Measurements from ENCODE around the gene ANKRD13D.
A peak's percentile ranks its signal among the peaks of the same experiment; 100 is the strongest.
"Not testable (repeated sequence)": the region's sequence is repeated elsewhere in the genome, so short reads cannot be mapped to it uniquely, and the experiment has no call there.

Gene ANKRD13D

DNA sequence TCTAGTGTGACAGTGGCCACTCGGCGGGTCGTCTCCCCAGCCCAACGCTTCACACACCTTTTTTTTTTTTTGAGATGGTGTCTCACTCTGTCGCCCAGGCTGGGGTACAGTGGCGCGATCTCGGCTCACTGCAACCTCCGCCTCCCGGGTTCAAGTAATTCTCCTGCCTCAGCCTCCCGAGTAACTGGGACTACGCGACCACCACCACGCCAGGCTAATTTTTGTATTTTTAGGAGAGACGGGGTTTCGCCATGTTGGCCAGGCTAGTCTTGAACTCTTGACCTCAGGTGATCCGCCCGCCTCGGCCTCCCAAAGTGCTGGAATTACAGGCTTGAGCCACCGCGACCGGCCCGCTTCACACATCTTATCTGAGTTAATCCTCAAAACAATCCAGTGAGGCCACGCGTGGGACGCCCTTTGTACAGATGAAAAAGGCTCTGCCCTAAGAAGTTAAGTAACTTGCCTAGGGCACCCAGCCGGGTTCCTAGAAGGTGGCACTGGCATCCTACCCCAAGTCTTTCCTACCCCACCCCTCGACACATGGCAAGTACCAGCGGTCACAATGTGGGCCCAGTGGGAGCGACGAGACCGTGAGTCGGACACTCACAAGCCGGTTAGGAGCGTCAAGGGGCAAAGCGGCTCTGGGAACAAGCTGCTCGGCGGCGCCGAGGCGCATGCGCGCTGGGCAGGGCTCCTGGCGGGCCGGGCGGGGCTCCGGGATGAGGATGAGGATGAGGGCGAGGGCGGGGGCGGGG lies 28.0 kb upstream of the ANKRD13D start:
- DNase-seq; in situ Hi-C loops (cut with MboI; ENCODE audit: low pct_unique_long_range_greater_than_20kb, low sequenced_read_pairs): not testable (repeated sequence)

DNA sequence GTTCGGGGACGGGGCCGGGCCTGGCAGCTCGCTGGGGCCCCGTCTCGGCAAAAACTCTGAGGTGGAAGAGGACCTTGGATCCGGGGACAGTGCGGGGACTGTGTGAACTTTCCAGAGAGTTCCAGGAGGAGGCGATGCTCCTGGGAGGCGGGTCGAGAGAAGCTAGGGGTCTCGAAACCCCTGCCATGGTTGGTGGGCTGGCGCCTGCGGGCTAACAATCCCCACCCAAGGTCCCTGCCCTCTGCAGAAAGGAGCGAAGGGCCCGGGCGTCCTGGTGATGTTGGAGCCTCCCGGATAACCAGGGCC lies 27.5 kb upstream of the ANKRD13D start:
- in situ Hi-C loops (cut with MboI; ENCODE audit: low pct_unique_long_range_greater_than_20kb, low sequenced_read_pairs) = no loop called here
- DNase-seq = no peak

DNA sequence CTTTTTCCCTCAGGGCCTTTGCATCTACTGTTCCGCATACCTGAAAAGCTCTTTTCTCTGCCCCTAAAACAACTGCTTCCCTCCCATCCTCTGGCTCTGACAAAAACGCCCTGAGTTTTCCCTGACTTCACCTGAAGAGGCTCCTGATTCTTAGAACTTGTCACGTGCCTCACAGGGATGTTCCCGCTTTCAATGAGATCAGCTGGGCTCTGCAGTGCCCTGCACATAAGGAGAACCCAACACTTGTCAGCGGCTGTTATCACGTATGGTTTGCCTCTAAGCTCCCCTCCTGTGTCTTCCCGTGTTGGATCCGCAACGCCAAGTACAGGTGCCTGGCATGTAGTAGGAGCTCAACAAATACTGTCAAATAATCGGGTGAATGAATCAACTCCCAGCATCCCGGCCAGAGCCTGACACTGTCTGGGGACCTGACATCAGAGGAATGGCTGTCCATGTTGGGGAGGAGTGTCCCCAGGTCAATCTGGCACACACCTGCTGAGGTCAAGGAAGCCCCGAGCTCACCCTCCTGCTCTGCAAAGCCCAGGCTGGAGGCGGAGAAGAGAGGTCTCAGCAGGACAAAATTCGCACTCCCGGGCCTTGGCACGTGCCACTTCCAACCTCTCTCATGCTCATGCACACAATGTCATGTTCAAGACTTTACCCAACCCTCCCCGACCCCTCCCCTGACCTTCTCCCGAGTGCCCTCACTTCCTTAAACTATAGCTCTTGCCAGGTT lies 27.0 kb upstream of the ANKRD13D start:
- no peak for DNase-seq
- in situ Hi-C loops (cut with MboI; ENCODE audit: low pct_unique_long_range_greater_than_20kb, low sequenced_read_pairs) = no loop called here

DNA sequence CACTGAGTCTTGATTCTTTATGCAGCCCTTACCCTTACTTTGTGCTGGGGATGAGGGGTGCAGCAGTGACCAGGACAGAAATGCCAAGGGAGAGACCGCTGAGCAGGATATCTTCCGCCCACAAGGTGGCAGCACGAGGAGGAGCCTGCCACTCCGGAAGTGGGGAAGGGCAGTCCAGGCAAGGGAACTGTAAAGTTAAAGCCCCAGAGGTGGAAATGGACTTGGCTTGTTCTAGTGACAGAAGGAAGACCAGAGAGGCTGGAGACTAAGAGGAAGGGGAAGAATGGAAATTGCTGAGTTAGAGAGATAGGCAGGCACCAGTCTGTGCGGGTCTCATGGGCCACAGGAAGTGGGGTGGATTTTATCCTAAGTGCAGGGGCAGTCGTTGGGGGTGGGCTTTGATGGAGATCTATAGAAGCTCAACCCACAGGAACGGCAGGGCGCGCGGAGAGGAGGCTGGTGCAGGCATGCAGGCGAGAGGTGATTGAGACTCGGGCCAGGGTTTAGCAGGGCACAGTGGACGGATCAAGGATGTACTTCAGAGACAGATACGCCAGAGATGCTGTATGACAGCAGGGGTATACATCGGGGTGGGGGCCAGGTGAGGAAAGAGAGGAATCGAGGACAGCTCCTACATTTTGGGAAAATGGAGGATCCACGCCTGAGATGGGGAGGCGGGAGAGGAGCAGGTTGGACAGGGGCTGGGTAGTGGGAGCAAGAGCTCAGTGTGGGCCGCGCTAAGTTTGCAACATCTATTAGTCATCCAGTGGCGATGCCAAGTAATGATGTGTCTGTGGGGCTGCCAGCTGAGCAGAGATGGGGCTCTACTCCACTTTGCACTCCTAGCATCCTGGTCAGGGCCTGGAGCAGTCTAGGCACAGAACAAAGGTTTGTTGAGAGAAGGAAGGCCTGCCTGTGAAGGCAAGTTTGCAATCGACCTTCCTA lies 26.1 kb upstream of the ANKRD13D start:
- in situ Hi-C loops (cut with MboI; ENCODE audit: low pct_unique_long_range_greater_than_20kb, low sequenced_read_pairs) = no loop called here
- DNase-seq = peak; percentile 90

- DNase-seq = no peak
- in situ Hi-C loops (cut with MboI; ENCODE audit: low pct_unique_long_range_greater_than_20kb, low sequenced_read_pairs) = no loop called here
Measured at GRCh38 chr11:67264260-67264659, 24.8 kb upstream of the ANKRD13D start.

- in situ Hi-C loops (cut with MboI; ENCODE audit: low pct_unique_long_range_greater_than_20kb, low sequenced_read_pairs) = no loop called here
- no peak for DNase-seq
Measured at GRCh38 chr11:67264877-67265632, 24.0 kb upstream of the ANKRD13D start.

DNA sequence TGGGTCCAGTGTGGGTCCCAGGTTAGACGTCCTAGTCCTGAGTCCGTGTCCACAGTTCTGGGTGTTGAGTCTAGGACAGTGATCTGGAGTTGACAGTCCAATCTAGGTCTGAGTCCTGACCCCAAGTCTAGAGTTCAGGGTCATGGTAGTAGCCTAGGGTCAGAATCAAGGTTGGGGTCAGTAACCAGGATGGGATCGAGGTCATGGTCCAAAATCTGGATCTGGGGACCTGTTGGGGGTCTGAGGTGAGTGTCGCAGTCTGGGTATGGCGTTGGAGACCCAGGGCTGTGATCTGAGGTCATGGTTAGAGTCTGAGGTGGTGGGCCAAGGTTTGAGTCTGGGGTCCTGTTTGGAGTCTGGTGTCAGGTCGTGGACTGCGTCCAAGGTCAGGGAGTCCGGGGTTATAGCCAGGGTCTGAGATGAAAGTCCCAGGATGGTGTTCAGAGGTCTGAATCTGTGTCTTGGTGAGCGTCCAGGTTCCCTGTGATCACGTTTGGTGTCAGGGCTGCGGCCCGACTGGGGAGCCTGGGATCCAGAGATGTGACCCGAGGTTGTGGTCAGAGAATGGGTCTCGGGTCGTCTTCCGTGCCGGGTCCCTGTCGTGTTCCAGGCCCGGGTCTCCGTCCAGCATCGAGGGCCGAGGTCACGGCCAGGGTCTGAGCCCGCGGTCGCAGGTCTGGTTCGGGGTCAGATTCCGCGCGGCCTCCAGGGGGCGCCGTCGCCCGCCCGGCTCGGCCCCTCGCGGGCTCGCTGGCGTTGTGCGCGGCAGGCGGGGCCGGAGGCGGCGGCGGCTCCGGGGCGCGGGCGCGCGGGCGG lies 23.3 kb upstream of the ANKRD13D start:
- DNase-seq = no peak

DNA sequence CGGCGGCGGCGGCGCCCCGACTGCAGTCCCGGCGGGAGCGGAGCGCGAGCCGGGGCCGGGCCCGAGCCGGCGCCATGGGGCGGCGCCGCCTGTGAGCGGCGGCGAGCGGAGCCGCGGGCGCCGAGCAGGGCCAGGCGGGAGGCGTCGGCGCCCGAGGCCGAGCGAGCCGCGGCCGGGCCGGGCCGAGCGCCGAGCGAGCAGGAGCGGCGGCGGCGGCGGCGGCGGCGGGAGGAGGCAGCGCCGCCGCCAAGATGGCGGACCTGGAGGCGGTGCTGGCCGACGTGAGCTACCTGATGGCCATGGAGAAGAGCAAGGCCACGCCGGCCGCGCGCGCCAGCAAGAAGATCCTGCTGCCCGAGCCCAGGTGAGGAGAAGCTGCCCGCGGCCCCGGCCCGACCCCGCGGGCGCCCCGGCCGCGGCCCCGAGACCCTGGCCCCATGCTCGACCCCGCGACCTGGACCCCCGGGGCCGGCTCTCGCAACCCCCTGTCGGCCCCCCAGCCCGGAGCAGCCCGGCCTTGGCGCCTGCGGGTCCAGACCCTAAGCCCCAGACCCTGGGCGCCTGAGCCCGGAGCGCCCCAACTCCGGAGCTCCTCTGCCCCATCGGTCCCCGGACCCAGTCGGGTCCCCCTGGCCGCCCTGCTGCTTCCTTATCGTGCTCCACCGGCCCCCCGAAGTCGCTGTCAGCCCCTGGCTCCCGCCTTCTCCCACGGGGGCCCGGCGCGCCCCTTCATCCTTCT lies 22.5 kb upstream of the ANKRD13D start, which contains the start of gene GRK2:
GRK2 (plus strand) TSS at position 25 of the 739 bp plus-strand sequence; CDS start at position 252, 227 bp downstream.
- in situ Hi-C loops (cut with MboI; ENCODE audit: low pct_unique_long_range_greater_than_20kb, low sequenced_read_pairs) = no loop called here
- DNase-seq = no peak

More for the DNA sequence above, 23.3 kb upstream of the ANKRD13D start:
- in situ Hi-C loops (cut with MboI; ENCODE audit: low pct_unique_long_range_greater_than_20kb, low sequenced_read_pairs) = no loop called here

DNA sequence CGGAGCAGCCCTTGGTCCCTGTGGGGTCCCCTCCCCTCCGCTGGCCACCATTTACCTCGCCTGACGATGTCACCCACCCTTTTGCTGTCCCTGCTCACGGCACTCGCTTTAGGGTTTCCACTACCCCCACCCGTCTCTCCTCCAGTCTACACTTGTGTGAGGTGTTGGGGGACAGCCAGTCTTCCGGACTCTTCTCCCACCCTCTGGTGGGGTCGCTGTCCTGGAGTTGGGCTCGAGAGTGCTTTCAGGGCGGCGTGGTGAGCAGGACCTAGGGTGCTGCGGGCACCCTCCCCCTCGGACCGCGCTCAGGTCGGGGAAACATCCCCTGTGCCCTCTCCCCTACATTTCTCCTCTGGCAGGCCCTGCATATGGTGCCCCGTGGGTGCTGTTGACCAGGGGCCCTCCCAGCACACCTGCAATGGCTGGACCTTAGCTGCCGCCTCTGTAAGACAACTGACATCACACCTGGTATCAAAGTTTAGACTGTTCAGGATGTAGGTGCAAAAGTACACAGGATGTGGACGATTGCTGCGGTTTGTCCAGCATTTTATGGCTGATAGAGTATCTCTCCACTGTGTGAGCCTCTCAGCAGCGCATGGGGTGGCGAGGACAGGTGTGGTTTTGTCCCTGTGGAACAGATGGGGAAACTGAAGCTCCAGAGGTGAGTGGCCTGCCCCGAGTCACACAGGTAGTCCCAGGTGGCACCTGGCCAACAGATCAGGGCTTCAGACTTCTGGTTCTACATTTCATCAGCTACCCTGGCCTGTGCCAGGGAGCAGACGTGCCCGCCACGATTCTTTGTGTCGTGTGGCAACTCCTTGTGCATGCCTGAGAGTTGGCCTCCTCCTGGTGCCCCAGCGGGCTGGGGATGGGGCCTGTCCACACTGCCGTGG lies 21.7 kb upstream of the ANKRD13D start:
- in situ Hi-C loops (cut with MboI; ENCODE audit: low pct_unique_long_range_greater_than_20kb, low sequenced_read_pairs) = no loop called here
- DNase-seq = no peak

- in situ Hi-C loops (cut with MboI; ENCODE audit: low pct_unique_long_range_greater_than_20kb, low sequenced_read_pairs) = no loop called here
- DNase-seq = peak; percentile 96
Measured at GRCh38 chr11:67268081-67268961, 20.8 kb upstream of the ANKRD13D start.

DNA sequence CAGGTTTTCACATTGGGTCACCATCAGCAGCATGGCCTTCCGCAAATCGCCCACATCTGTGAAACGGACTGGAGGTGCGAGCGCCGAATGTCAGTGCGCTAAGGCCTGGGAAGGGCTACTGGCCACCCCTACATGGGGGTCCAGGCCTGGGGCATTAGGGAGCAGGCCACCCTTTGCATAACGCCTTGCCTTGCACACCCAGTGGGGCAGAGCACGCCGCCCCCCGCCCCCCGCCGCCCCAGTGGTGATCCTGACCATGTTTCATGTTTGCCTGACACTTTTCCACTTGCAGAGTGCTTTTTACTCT lies 20.2 kb upstream of the ANKRD13D start:
- in situ Hi-C loops (cut with MboI; ENCODE audit: low pct_unique_long_range_greater_than_20kb, low sequenced_read_pairs) = no loop called here

DNA sequence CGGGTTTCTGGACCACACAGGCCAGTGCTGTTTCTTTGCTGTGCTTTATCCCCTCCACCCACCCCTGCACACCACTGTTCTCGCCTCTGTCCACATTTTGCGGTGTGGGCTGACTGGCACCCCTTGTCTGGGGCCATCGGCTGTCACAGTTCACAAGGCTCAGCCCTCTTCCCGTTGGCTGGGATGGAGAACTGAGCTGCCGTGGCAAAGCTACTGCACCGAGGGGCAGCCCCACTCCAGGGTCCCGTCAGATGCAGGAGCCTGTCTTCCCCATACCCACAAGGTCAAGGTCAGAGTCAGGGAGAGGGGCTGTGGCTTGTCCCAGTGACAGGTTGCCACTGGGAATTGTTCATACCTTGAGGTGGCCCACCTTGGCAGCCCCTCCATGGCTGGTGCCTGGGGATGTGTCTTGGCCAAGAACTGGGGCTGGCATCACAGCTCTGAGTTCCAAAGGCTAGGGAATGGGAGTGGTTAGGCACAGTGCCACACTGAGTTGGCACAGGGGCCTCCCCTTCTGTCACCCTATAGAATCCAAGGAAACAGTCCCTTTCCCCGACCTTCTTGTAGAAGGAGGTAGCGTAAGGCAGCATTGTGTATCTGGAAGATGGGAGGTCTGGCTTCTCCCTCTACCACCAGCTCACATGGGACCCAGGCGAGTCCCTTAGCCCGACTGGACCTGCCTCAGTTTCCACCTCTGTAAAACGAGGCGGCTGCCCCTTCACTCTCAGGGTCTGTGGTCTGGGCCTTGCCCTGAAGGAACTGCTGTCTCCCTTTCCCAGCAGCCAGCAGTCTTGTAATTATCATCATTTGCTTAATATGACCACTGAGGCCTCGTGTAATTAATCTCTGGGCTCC lies 19.5 kb upstream of the ANKRD13D start:
- no peak for DNase-seq
- in situ Hi-C loops (cut with MboI; ENCODE audit: low pct_unique_long_range_greater_than_20kb, low sequenced_read_pairs) = no loop called here

More for the DNA sequence above, 20.2 kb upstream of the ANKRD13D start:
- DNase-seq = no peak

- in situ Hi-C loops (cut with MboI; ENCODE audit: low pct_unique_long_range_greater_than_20kb, low sequenced_read_pairs) = no loop called here
- DNase-seq = peak; percentile 87
Measured at GRCh38 chr11:67270256-67271204, 18.6 kb upstream of the ANKRD13D start.

- in situ Hi-C loops (cut with MboI; ENCODE audit: low pct_unique_long_range_greater_than_20kb, low sequenced_read_pairs) = no loop called here
Measured at GRCh38 chr11:67271205-67271540, 17.9 kb upstream of the ANKRD13D start.

More at GRCh38 chr11:67271205-67271540, 17.9 kb upstream of the ANKRD13D start:
- DNase-seq = no peak
